GM19438 (cell line): ENCODE measurements around the gene IGSF6.
"Not testable (repeated sequence)": the region's sequence is repeated elsewhere in the genome, so short reads cannot be mapped to it uniquely, and the experiment has no call there.

Source experiments
- ATAC-seq: cut with Tn5 transposase; IDR thresholded peaks from one replicate; pipeline ENCODE4 v1.9.1; 2021; ENCODE audit warnings: low read depth; ENCODE audit not compliant: unreplicated experiment

IGSF6 gene

DNA sequence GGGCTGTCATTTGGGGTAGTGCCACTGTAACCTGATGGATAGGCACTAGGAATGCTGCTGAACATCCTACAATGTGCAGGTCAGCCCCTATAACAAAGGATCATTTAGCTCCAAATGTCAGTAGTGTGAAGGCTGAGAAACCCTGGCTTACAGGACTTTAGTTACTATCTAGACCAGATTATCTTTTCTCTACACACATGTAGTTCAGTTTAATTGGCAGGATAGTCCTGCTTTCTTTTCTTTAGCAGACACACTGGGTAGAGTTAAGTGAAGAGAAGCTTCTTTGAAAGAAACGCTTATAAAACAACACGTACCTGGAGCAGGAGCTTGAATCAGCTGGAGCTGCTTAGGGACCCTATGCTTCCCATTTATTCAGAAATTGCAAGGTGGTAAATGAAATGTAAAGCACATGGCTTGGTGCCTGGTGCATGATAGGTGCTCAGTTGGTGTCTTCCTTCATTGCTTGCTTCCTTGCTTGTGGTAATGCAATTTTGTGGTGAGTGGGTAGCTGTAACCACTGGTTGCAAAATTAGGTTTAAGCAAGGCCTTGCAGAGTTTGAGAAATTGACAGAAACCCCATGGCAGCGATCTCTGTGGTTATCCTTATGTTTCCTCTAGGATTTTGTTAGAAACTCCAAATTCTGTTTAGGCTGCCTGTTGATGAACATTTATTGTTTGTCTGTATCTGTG, 43.6 kb downstream of the IGSF6 start:
- ATAC-seq, result no peak

DNA sequence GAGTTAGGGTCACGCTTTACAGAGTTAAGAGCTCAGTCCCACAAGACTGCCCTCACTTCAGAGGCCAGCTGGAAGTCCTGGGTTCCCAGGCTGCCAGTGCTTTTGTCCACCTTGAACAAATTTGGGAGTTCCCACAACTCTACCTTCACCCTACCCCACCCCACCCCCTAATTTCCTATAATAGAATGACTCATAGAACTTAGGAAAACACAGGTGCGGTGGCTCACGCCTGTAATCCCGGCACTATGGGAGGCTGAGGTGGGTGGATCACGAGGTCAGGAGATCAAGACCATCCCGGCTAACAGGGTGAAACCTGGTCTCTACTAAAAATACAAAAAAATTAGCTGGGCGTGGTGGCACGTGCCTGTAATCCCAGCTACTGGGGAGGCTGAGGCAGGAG, 46.6 kb downstream of the IGSF6 start:
- not testable (repeated sequence) for ATAC-seq

DNA sequence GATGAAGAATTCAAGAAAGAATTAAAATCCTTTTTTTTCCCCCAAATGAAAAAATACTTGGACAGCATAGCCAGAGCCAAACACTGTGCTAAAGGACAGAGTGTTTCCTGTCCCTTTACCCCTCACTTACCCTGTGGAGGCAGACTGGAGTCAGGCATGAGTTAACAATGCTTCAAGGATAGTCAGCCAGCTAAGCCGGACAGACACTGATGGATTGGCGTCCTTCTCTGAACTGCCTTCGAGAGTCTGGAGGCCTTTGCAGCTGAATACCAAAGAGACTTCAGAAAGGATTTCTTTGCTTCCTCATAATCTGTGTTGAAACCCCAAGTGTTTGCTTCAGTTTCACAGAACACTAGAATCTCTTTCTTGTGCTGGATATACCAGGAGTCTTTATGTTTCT, 48.5 kb downstream of the IGSF6 start:
- no peak for ATAC-seq

DNA sequence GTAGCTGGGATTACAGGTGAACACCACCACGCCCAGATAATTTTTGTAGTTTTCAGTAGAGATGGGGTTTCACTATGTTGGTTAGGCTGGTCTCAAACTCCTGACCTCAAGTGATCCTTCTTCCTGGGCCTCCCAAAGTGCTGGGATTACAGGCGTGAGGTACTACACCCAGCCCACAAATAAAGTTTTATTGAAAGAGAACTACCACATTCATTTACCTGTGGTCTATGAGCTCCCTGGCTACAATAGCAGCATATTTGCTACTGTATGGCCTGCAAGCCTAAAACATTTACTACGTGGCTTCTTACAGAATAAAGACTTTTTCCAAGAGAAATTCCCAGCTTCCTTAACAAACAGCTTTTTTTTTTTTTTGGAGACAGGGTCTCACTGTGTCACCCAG, 49.6 kb downstream of the IGSF6 start:
- no peak for ATAC-seq

DNA sequence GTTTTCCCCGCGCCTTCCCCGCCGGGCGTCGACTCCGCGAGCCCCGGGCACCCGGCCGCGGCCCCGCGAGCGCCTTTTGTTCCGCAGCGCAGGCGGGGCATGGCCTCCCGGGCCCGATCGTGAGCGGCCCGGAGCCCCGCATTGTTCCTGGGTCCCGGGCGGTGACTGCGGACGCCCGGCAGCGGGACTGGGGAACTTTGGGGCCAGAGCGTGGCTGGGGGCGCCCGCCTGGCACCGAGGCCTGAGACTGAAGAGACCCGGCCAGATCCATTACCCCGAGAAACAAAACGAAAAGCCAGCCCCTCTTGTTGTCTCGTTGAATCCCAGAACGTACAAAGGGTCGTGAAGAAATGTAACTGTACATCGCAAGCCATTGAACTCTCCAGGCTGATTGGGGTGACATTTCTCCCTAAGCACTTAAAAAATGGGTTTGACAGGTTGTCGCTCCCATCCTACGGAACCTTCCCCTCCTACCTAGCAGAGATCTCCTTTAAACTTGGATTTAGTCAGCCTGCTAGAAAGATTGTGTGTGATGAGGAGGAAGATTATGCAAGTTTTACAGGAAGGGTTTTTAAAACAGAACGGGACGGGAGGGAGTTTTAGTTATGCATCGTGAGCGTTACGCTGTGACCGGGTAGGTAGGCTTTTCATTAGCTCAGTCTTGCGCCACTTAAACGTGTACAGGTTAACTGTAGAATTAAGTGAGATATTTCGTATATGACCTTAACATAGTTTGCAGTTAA, 52.2 kb downstream of the IGSF6 start:
- peak; percentile 17 for ATAC-seq

GRCh38 chr16:21599122-21600030, 53.0 kb downstream of the IGSF6 start, which contains the start of gene METTL9:
Gene METTL9, plus strand, starts transcription at chr16:21599577. Its CDS starts 157 bp downstream, at chr16:21599734.
- peak; percentile 90 for ATAC-seq

- no peak for ATAC-seq
Measured at GRCh38 chr16:21598701-21599121, 53.7 kb downstream of the IGSF6 start.

DNA sequence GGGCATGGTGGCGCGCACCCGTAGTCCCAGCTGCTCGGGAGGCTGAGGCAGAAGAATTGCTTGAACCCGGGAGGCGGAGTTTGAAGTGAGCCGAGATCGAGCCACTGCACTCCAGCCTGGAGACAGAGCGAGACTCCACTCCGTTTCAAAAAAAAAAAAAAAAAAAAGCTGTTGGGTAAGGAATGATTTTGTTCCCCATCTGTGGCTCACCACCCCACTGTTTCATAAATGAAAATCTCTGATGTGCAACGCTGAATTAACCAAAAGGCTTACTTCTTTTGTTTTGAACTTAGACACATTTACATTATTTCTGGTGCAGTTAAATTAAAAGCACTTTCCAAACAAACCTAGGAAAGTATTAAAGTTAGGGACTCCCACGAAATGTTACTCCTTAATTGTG, 54.2 kb downstream of the IGSF6 start:
- ATAC-seq, result no peak

GRCh38 chr16:21597561-21598030, 54.8 kb downstream of the IGSF6 start:
- ATAC-seq, result no peak

- no peak for ATAC-seq
Measured at GRCh38 chr16:21593530-21594289, 58.7 kb downstream of the IGSF6 start.

- no peak for ATAC-seq
Measured at GRCh38 chr16:21592191-21592590, 60.2 kb downstream of the IGSF6 start.

DNA sequence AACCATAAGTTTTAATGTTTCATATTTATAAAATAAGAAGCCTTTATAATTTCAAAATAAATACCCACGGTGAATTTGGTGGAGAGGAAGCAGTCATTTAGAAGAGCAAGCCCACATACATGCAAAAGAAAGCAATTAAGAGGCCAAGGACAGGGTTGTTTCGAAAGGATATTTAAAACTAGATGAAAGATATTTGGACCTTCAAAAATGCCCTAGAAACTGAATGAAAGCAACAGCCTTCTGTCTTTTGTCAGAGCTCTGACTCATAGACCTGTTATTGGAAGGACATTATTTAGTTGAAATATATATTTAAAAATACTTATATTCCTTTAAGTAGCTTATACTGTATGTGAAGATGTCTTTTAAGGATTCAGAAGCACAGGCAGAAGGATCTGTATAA, 61.6 kb downstream of the IGSF6 start:
- ATAC-seq, result no peak

- no peak for ATAC-seq
Measured at GRCh38 chr16:21590287-21590686, 62.1 kb downstream of the IGSF6 start.

- no peak for ATAC-seq
Measured at GRCh38 chr16:21589551-21589950, 62.9 kb downstream of the IGSF6 start.
